MCF 10A (cell line): ENCODE data around the gene HOXB8. TPM values are rescaled to one million over a fixed set of nuclear protein-coding genes. Genes with fewer than 3 reads are reported as not detected.

Experiments used
- BruUV-seq: library from RNA; stranded (reverse); fragments of 400-500 nt; replicated peaks from 2 replicates; lab custom pipeline; 2021; lab: Mats Ljungman, UMichigan
- CTCF ChIA-PET: fragments of 300-600 bp; sonication (Branson Sonifier 250); formaldehyde crosslinking; extraction: SDS; loops from one replicate; lab custom pipeline; 2021; ENCODE audit warnings: antibody characterized with exemption, inconsistent platforms; lab: Yijun Ruan, JAX
- POLR2A ChIA-PET: fragments of 300-600, 350-650 bp; sonication (Branson Sonifier 250); formaldehyde crosslinking; extraction: SDS; loops from one replicate; lab custom pipeline; 2020; ENCODE audit warnings: antibody characterized with exemption, inconsistent platforms; lab: Yijun Ruan, JAX
- DNase-seq: peaks from one replicate; pipeline ENCODE4 v3.0.0-alpha.2; 2018; ENCODE audit not compliant: unreplicated experiment
- H3K27ac Mint-ChIP-seq: one replicate; pipeline ENCODE4 v1.8.0; 2022; ENCODE audit warnings: mild to moderate bottlenecking, low read depth, mixed read lengths; ENCODE audit not compliant: unreplicated experiment
- H3K27me3 Mint-ChIP-seq: one replicate; pipeline ENCODE4 v1.8.0; 2022; ENCODE audit warnings: mixed read lengths; ENCODE audit not compliant: insufficient read depth, unreplicated experiment
- H3K36me3 Mint-ChIP-seq: one replicate; pipeline ENCODE4 v1.8.0; 2022; ENCODE audit warnings: mild to moderate bottlenecking, moderate library complexity, mixed read lengths; ENCODE audit not compliant: insufficient read depth, unreplicated experiment
- H3K4me1 Mint-ChIP-seq: one replicate; pipeline ENCODE4 v1.8.0; 2022; ENCODE audit warnings: mixed read lengths; ENCODE audit not compliant: insufficient read depth, unreplicated experiment
- H3K4me3 Mint-ChIP-seq: one replicate; pipeline ENCODE4 v1.8.0; 2022; ENCODE audit warnings: mild to moderate bottlenecking, moderate library complexity, mixed read lengths; ENCODE audit not compliant: unreplicated experiment
- H3K9me3 Mint-ChIP-seq: one replicate; pipeline ENCODE4 v1.8.0; 2022; ENCODE audit warnings: mixed read lengths; ENCODE audit not compliant: unreplicated experiment
- CTCF ChIP-seq: fragments of 200-600 bp; IDR thresholded peaks from one replicate; pipeline ENCODE4 v1.8.0; 2022; ENCODE audit warnings: antibody characterized with exemption, mild to moderate bottlenecking; ENCODE audit not compliant: unreplicated experiment
- intact Hi-C: fragments of 100-400 bp; cut with micrococcal nuclease; formaldehyde crosslinking; loops from 2 replicates; pipeline ENCODE4 v1.14.1; 2022
- total RNA-seq: library from RNA; stranded (reverse); gene quantifications from 2 replicates; pipeline ENCODE4 v1.2.3, GENCODE V29; 2022

HOXB8 gene
- total RNA-seq, 1 experiment from 2014 or later = not detected

DNA sequence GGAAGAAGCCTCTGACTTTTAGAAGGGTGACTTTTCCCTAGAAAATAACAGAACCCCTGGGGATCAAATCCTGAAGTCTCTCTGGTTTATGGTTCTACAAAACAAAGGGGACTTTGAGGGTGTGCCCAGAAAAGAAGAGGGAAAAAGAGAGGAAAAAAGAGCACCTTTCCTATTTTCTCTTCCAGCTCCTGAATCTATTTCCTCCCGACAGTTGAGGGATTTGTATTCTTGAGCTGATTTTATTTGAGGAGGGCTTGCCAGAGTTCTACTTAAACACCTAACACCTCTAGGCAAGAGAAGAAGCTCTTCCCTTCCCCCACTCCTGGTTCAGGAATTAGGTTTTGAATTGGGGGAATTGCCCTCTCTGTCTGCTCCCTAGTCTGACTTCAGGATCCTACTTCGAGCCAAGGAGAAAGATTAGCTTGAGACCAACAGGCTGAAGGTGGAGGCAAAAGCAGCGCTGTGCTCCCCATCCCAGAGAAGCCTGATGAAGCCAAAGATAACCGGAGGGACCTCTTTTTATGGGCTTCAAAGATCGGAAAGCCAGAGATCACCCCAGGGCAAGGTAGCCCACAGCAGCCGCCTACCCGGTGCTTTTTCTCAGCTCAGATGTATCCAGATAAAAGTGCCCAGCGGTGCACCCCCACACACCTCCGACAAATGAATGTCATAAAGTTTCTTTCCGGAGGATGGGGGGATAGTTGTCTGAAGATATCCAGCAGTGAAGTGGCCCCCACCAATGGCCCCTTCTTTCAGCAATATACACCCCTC, 25.8 kb downstream of the HOXB8 start:
- BruUV-seq = no TSS peak
- Mint-ChIP-seq H3K4me1 (peaks cover 14% of the 10 kb centered on the region), H3K27ac (no peak overlapping the region), H3K4me3 (no peak overlapping the region), H3K9me3 (no peaks in the 10 kb centered on the region), H3K36me3 (no peaks in the 10 kb centered on the region), H3K27me3 (peaks cover 28% of the 10 kb centered on the region)
- no peak for TF ChIP-seq CTCF
- CTCF ChIA-PET = interaction anchor here (0.7 to 1.6 kb wide), 6 partner anchors 47 to 326 kb away, joined by 3 to 6 read pairs (median 4); no protein-coding TSS in a partner anchor
- intact Hi-C loops = no loop called here
- DNase-seq = no peak
- POLR2A ChIA-PET = no interaction called here

DNA sequence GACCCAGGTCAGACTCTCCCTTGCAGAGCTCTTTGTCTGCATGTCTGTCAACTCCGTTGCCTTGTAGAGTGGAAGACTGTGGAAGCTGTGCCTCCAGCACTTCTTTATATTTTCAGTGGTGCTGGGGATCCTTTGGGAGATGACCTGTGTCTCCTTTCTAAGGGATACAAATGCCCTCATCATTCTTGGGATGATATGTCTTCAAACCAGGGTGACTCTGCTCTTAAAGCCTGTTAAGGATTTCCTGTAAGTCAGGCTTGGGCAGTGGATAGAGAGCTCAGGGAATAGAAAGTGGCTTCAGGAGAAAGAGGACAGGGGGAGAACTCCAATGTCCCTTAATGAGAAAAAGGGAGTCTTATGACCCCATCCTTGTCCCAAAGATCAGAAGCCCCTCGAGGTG, 26.6 kb downstream of the HOXB8 start:
- ChIA-PET CTCF (interaction anchor here (0.6 to 1.3 kb wide), 5 partner anchors 8 to 325 kb away, joined by 3 to 5 read pairs (median 3); no protein-coding TSS in a partner anchor), POLR2A (interaction anchor here (0.9 kb wide), 1 partner anchor 312 kb away, joined by 5 read pairs; no protein-coding TSS in a partner anchor)
- Mint-ChIP-seq H3K9me3 (no peaks in the 10 kb centered on the region), H3K4me1 (peaks cover 14% of the 10 kb centered on the region), H3K36me3 (no peaks in the 10 kb centered on the region), H3K27me3 (peaks cover 28% of the 10 kb centered on the region), H3K4me3 (no peak overlapping the region), H3K27ac (no peak overlapping the region)
- no TSS peak for BruUV-seq
- TF ChIP-seq CTCF = no peak
- no peak for DNase-seq
- intact Hi-C loops = no loop called here

GRCh38 chr17:48588074-48588415, 27.0 kb downstream of the HOXB8 start:
- peaks cover 28% of the 10 kb centered on the region for H3K27me3 Mint-ChIP-seq
- TF ChIP-seq CTCF = no peak
- H3K4me3 Mint-ChIP-seq = no peak overlapping the region
- no peak for DNase-seq
- no peak overlapping the region for H3K27ac Mint-ChIP-seq
- POLR2A ChIA-PET = interaction anchor here (0.9 kb wide), 2 partner anchors 226 to 311 kb away, joined by 3 to 5 read pairs; no protein-coding TSS in a partner anchor
- no TSS peak for BruUV-seq
- H3K4me1 Mint-ChIP-seq = peaks cover 14% of the 10 kb centered on the region
- intact Hi-C loops = no loop called here
- CTCF ChIA-PET = interaction anchor here (0.7 to 1.3 kb wide), 8 partner anchors 9 to 328 kb away, joined by 3 to 4 read pairs (median 3); no protein-coding TSS in a partner anchor
- H3K9me3 Mint-ChIP-seq = no peaks in the 10 kb centered on the region
- H3K36me3 Mint-ChIP-seq = no peaks in the 10 kb centered on the region

DNA sequence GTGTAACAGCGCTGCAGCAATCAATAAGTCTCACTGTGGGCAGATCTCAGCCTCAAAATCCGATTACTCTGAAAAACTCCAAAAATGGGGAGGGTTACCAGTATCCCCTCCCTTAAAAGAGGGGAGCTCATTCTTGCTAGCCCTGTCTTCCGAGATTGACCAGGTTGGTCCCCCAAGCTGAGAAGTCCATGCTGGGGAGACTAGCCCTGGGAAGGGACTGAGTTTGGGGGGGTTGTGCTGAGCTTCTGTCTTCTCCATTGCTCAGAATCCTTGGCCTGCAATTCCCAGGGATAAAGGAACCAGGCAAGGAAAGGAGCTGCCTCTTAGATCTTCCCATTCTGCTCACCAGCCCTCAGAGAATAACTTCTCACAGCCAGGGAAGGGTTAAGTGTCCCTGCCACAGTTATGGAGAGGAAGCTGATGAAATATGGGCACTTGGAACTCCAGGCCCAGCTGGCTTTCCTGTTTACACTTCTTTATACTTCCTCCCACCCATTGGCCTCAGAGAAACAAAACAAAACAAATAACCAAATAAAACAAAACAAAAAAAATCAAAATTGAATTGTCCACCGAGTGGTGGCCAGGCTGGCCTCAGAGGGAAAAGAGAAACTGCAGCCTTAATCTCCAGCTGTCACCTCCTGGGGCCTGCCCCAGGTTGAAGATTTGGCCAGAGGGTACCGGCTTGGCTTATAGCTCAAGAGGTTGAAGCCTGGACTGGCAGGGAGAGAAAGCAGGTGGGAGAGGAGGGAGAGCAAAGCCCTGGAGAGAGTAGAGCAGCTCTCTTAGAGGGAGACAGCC, 27.6 kb downstream of the HOXB8 start:
- no TSS peak for BruUV-seq
- Mint-ChIP-seq H3K36me3 (no peaks in the 10 kb centered on the region), H3K4me3 (no peak overlapping the region), H3K27ac (no peak overlapping the region), H3K9me3 (no peaks in the 10 kb centered on the region), H3K27me3 (peaks cover 28% of the 10 kb centered on the region), H3K4me1 (peaks cover 14% of the 10 kb centered on the region)
- intact Hi-C loops = no loop called here
- ChIA-PET POLR2A (interaction anchor here (0.6 to 0.9 kb wide), 4 partner anchors 72 to 311 kb away, joined by 3 to 5 read pairs (median 3); no protein-coding TSS in a partner anchor), CTCF (interaction anchor here (0.7 to 1.3 kb wide), 9 partner anchors 9 to 371 kb away, joined by 3 to 6 read pairs (median 3); no protein-coding TSS in a partner anchor)
- no peak for TF ChIP-seq CTCF
- no peak for DNase-seq
